Neural cell (in vitro differentiated cells): Measurements from ENCODE around the gene APLF. TPM values are rescaled to one million over a fixed set of nuclear protein-coding genes. Genes with fewer than 3 reads are reported as not detected.

ENCODE experiments used
- H2AFZ ChIP-seq: fragments of 200-600, 300-800 bp; sonication (generic), shearing (Covaris generic); 2 replicates; pipeline ENCODE4 v1.6.0; 2014; ENCODE audit warnings: low read depth, mild to moderate bottlenecking, antibody characterized with exemption, low read length, moderate library complexity
- H3F3A ChIP-seq: fragments of 200-600 bp; shearing (Covaris generic); 2 replicates; pipeline ENCODE4 v1.6.1; 2016; ENCODE audit warnings: mild to moderate bottlenecking, moderate library complexity, mixed read lengths, antibody characterized with exemption, low read length; ENCODE audit not compliant: insufficient read depth, poor library complexity, severe bottlenecking
- H3K27ac ChIP-seq: fragments of 200-600, 300-800 bp; sonication (generic), shearing (Covaris generic); 2 replicates; pipeline ENCODE4 v1.5.1; 2014; ENCODE audit warnings: mild to moderate bottlenecking, low read length, moderate library complexity
- H3K27me3 ChIP-seq: fragments of 300-800, 200-600 bp; sonication (generic), shearing (Covaris generic); 2 replicates; pipeline ENCODE4 v1.6.0; 2014; ENCODE audit warnings: mild to moderate bottlenecking, low read depth, low read length, moderate library complexity; ENCODE audit not compliant: insufficient read depth
- H3K36me3 ChIP-seq: fragments of 300-800, 200-600 bp; sonication (generic), shearing (Covaris generic); 2 replicates; pipeline ENCODE4 v1.5.1; 2014; ENCODE audit warnings: mild to moderate bottlenecking, antibody characterized with exemption, low read length, moderate library complexity; ENCODE audit not compliant: insufficient read depth
- H3K4me2 ChIP-seq: fragments of 300-800, 200-600 bp; sonication (generic), shearing (Covaris generic); 2 replicates; pipeline ENCODE4 v1.6.0; 2014; ENCODE audit warnings: mild to moderate bottlenecking, low read length
- H3K4me3 ChIP-seq: fragments of 300-800, 200-600 bp; sonication (generic), shearing (Covaris generic); 2 replicates; pipeline ENCODE4 v1.5.1; 2014; ENCODE audit warnings: mild to moderate bottlenecking, low read length, moderate library complexity
- H3K79me2 ChIP-seq: fragments of 200-600 bp; shearing (Covaris generic); replicated peaks from 2 replicates; pipeline ENCODE4 v1.6.0; 2014; ENCODE audit warnings: mild to moderate bottlenecking, low read length, moderate library complexity; ENCODE audit not compliant: insufficient read depth
- H3K9ac ChIP-seq: fragments of 300-800, 200-600 bp; sonication (generic), shearing (Covaris generic); 2 replicates; pipeline ENCODE4 v1.6.1; 2016; ENCODE audit warnings: mild to moderate bottlenecking, low read length, mixed read lengths
- H3K9me2 ChIP-seq: fragments of 200-600 bp; shearing (Covaris generic); 2 replicates; pipeline ENCODE4 v1.6.1; 2016; ENCODE audit warnings: mild to moderate bottlenecking, low read length, mixed read lengths; ENCODE audit not compliant: insufficient read depth
- H3K9me3 ChIP-seq: fragments of 200-600, 300-800 bp; sonication (generic), shearing (Covaris generic); 2 replicates; pipeline ENCODE4 v1.6.1; 2016; ENCODE audit warnings: mild to moderate bottlenecking, mixed run types, low read length, moderate library complexity, mixed read lengths
- H4K20me1 ChIP-seq: fragments of 200-600 bp; shearing (Covaris generic); 2 replicates; pipeline ENCODE4 v1.6.1; 2016; ENCODE audit warnings: mild to moderate bottlenecking, mixed run types; ENCODE audit not compliant: insufficient read depth
- CTCF ChIP-seq: fragments of 450-650 bp; IDR thresholded peaks from 2 replicates; pipeline ENCODE4 v1.5.1; 2014; ENCODE audit warnings: antibody characterized with exemption, mild to moderate bottlenecking, moderate library complexity; ENCODE audit not compliant: poor library complexity, severe bottlenecking
- EP300 ChIP-seq: fragments of 450-650 bp; conservative IDR thresholded peaks from 2 replicates; pipeline ENCODE4 v1.6.1; 2014; ENCODE audit warnings: antibody characterized with exemption, mild to moderate bottlenecking, moderate library complexity; ENCODE audit not compliant: poor library complexity, severe bottlenecking
- EZH2 ChIP-seq: fragments of 200-600, 300-800 bp; shearing (Covaris generic), sonication (generic); IDR thresholded peaks from 2 replicates; pipeline ENCODE4 v1.6.1; 2014; ENCODE audit warnings: antibody characterized with exemption, low read length, borderline replicate concordance, mild to moderate bottlenecking; ENCODE audit not compliant: insufficient read depth, poor library complexity, severe bottlenecking
- MXI1 ChIP-seq: fragments of 450-650 bp; conservative IDR thresholded peaks from 2 replicates; pipeline ENCODE4 v1.6.1; 2014; ENCODE audit warnings: antibody characterized with exemption, mild to moderate bottlenecking; ENCODE audit not compliant: poor library complexity, severe bottlenecking
- POLR2AphosphoS5 ChIP-seq: IDR thresholded peaks from 2 replicates; pipeline ENCODE4 v1.6.1; 2012
- RAD21 ChIP-seq: fragments of 450-650 bp; conservative IDR thresholded peaks from 2 replicates; pipeline ENCODE4 v1.6.1; 2014; ENCODE audit warnings: antibody characterized with exemption, mild to moderate bottlenecking, moderate library complexity
- REST ChIP-seq: IDR thresholded peaks from 2 replicates; pipeline ENCODE4 v1.6.1; 2012; ENCODE audit warnings: borderline replicate concordance
- SMC3 ChIP-seq: fragments of 450-650 bp; conservative IDR thresholded peaks from 2 replicates; pipeline ENCODE4 v1.6.1; 2014; ENCODE audit warnings: antibody characterized with exemption, mild to moderate bottlenecking, moderate library complexity; ENCODE audit not compliant: poor library complexity
- TAF1 ChIP-seq: IDR thresholded peaks from 2 replicates; pipeline ENCODE4 v1.6.1; 2012; ENCODE audit warnings: low read depth
- polyA plus RNA-seq: library from polyadenylated mRNA; depleted of rRNA; stranded (reverse); fragments of >200 nt; gene quantifications from 2 replicates; pipeline ENCODE4 v1.2.3, GENCODE V29; 2014

Gene APLF
- polyA plus RNA-seq, 1 donor from 2014 or later, result 0.45 TPM

GRCh38 chr2:68512326-68512725, 44.9 kb downstream of the APLF start:
- H3K27ac ChIP-seq, result no peak overlapping the region
- no peak overlapping the region for H3K9ac ChIP-seq
- TF ChIP-seq EP300 (no peak), POLR2AphosphoS5 (no peak), SMC3 (no peak), EZH2 (no peak), REST (no peak), MXI1 (no peak), CTCF (no peak), RAD21 (no peak), TAF1 (no peak)
- H3F3A ChIP-seq, result no peaks in the 10 kb centered on the region
- H4K20me1 ChIP-seq, result no peaks in the 10 kb centered on the region
- no peaks in the 10 kb centered on the region for H3K79me2 ChIP-seq
- H3K36me3 ChIP-seq, result no peaks in the 10 kb centered on the region
- no peaks in the 10 kb centered on the region for H3K9me3 ChIP-seq
- H3K27me3 ChIP-seq, result no peaks in the 10 kb centered on the region
- H3K4me3 ChIP-seq, result no peak overlapping the region
- H3K9me2 ChIP-seq, result no peaks in the 10 kb centered on the region
- no peak overlapping the region for H3K4me2 ChIP-seq
- H2AFZ ChIP-seq, result no peak overlapping the region

GRCh38 chr2:68512966-68513365, 45.6 kb downstream of the APLF start:
- no peak overlapping the region for H3K4me3 ChIP-seq
- TF ChIP-seq EP300 (no peak), EZH2 (no peak), MXI1 (no peak), REST (no peak), TAF1 (no peak), RAD21 (no peak), POLR2AphosphoS5 (no peak), CTCF (no peak)
- no peaks in the 10 kb centered on the region for H3K9me2 ChIP-seq
- H3K4me2 ChIP-seq, result no peak overlapping the region
- no peaks in the 10 kb centered on the region for H3K9me3 ChIP-seq
- H3K27me3 ChIP-seq, result no peaks in the 10 kb centered on the region
- H2AFZ ChIP-seq, result no peak overlapping the region
- no peaks in the 10 kb centered on the region for H3K36me3 ChIP-seq
- no peak overlapping the region for H3K27ac ChIP-seq
- no peaks in the 10 kb centered on the region for H3K79me2 ChIP-seq
- H3F3A ChIP-seq, result no peaks in the 10 kb centered on the region
- H4K20me1 ChIP-seq, result no peaks in the 10 kb centered on the region
- no peak overlapping the region for H3K9ac ChIP-seq
